GM12891 (cell line): ENCODE measurements around the gene DDX56.

ENCODE experiments used
- DNase-seq: peaks from one replicate; pipeline ENCODE4 v3.0.0; 2011; ENCODE audit warnings: low spot score; ENCODE audit not compliant: insufficient read length
- FAIRE-seq: peaks from 2 replicates; lab custom pipeline; 2011; peaks lifted over from hg19 to GRCh38; lab: Jason Lieb, UNC
- PAX5 ChIP-seq: IDR thresholded peaks from 2 replicates; pipeline ENCODE4 v1.6.1; 2011; ENCODE audit warnings: low read length, moderate library complexity, mild to moderate bottlenecking; ENCODE audit not compliant: insufficient read depth, severe bottlenecking
- POLR2A ChIP-seq: IDR thresholded peaks from 2 replicates; pipeline ENCODE4 v1.6.1; 2011; ENCODE audit warnings: low read depth, low read length, control low read depth
- POLR2AphosphoS5 ChIP-seq: IDR thresholded peaks from 2 replicates; pipeline ENCODE4 v1.6.1; 2011; ENCODE audit warnings: low read depth, low read length, control low read depth
- POU2F2 ChIP-seq: IDR thresholded peaks from 2 replicates; pipeline ENCODE4 v1.6.1; 2011; ENCODE audit warnings: low read depth, mild to moderate bottlenecking, control low read depth, low read length, moderate library complexity
- SPI1 ChIP-seq: IDR thresholded peaks from 2 replicates; pipeline ENCODE4 v1.6.1; 2011; ENCODE audit warnings: low read depth, low read length, control low read depth
- TAF1 ChIP-seq: IDR thresholded peaks from 2 replicates; pipeline ENCODE4 v1.6.1; 2011; ENCODE audit warnings: low read depth, low read length, control low read depth

DDX56 gene

GRCh38 chr7:44547536-44548231 is 26.0 kb downstream of the DDX56 start:
- DNase-seq (no peak), FAIRE-seq (no peak)
- TF ChIP-seq TAF1 (no peak), SPI1 (no peak)

DNA sequence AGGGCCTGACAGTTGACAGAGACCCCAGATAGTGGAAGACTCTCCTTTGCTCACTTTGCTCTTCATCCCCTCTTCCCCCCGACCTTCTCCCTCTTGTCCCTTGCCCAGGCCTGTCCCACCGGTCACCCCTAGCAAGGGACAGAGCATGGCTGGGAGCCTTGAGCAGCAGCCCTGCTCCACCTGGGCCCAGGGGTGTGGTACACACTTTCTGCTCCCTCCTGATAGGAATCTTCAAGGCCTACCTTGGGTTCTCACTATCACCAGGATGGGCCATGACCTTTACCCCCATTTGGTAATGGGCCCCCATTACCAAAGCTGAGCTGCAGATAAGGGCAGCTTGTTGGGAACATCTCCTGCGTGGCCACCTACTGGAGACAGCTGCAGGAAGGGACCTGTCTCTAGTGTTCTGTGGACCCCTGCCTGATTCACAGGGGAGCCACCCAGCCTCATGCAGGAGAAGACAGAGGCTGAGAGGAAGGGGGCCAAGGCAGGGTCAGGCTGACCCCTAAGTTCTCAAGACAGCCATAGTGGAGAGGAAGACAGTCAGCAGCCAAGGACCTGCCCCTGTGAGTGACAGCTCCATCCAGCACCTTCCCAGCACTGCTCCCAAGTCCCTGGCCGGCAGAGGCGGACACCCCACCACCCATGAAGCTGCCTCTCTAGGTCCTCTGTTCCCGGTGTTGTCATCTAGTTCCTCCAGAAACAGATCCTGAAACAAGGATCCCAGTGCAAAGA is 31.7 kb downstream of the DDX56 start:
- TF ChIP-seq POU2F2 = no peak
- no peak for TF ChIP-seq POLR2A
- TF ChIP-seq POLR2AphosphoS5 = no peak
- TF ChIP-seq TAF1 = no peak
- TF ChIP-seq SPI1 = no peak
- no peak for TF ChIP-seq PAX5
- FAIRE-seq = no peak
- no peak for DNase-seq

DNA sequence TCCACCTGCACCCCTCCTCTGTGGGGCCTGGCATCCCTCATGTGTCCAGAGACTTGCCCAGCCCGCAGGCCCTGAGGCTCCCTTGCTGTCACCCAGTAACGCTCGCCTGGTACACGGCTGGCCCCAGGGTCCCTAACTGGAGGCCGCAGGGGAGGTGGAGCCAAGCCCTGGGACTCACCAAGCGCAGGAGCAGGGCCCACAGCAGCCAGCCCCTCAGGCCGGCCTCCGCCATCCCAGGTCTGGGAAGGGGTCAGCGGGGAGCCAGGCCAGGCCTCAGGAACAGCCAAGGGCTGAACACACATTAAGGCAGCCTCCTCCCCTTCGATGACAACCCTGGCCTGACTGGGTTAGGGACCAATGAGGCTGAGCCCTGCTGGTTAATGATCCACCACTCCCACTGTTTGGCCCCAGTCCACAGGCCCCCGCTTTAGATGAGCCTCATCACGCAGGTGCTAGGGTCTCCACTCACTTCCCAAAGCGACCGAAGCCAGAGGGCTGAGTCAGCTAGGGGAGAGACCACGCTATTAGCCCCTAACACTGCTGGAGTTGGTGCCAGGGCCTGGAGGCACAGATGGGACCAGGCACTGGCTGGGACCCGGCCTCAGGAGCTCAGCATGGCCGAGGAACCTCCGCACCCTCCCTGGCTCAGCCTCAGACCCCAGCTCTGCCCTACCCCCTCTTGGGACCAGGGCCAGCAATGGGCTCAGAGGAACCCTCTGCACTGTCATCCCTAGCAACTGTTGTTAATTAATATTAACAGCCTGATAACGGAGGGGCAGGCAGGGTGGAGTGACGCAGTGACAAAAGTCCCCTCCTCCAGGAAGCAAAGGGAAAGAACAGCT is 32.5 kb downstream of the DDX56 start, which contains the start of gene NPC1L1:
Gene NPC1L1, minus strand, starts transcription at position 303 of the 842 bp plus-strand sequence. Its CDS starts 71 bp downstream, at position 232.
- DNase-seq (no peak), FAIRE-seq (no peak)
- no peak for TF ChIP-seq SPI1
- TF ChIP-seq PAX5 = no peak
- no peak for TF ChIP-seq POU2F2
- no peak for TF ChIP-seq TAF1
- no peak for TF ChIP-seq POLR2AphosphoS5
- no peak for TF ChIP-seq POLR2A

GRCh38 chr7:44540592-44541027 is 33.1 kb downstream of the DDX56 start:
- no peak for TF ChIP-seq POLR2AphosphoS5
- TF ChIP-seq TAF1 = no peak
- no peak for TF ChIP-seq SPI1
- TF ChIP-seq POU2F2 = no peak
- no peak for TF ChIP-seq PAX5
- TF ChIP-seq POLR2A = no peak
- no peak for FAIRE-seq
- no peak for DNase-seq

GRCh38 chr7:44539669-44540506 is 33.8 kb downstream of the DDX56 start:
- DNase-seq (no peak), FAIRE-seq (no peak)
- TF ChIP-seq POU2F2 (no peak), POLR2A (no peak), SPI1 (no peak), POLR2AphosphoS5 (no peak), TAF1 (no peak), PAX5 (no peak)

DNA sequence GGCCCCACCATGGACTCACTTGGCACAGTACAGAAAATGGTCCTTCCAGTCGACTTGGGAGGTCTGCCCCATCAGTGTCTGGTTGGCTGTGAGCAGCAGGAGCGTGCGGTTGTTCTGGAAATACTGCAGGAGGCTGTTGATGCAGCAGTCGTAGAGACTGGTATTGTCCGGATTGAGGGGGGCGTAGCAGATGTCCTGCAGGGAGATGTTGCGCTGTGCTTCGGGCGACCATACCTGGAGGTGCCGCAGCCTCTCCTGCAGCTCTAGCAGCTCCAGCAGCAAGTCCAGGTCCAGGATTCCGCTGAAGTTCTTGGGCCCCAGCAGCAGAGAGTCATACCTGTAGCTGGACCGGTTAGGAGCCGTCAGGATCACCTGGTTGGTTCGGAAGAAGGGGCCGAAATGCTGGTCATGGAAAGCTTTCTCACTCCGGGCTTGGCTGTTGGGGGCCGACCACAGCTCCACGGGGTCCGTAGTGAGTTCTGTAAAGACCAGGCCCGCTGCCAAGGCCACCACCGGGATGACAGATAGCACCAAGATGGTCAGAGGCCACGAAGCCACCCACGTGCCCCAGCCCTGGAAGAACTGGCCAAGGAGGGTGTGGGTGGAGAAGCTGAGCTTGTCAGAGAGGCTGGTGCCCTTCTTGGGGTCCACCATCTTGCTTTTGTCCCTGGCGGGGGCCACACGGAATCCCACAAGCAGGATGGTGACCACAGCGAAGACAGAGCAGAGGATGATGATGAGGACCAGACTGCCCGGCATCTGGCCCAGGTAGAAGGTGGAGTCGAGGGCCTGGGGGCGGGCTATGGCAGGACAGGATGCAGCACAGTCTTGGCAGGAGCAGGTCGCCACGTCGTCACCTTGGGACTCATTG is 34.7 kb downstream of the DDX56 start:
- no peak for DNase-seq
- TF ChIP-seq POLR2A (no peak), TAF1 (no peak), POU2F2 (no peak), PAX5 (no peak), SPI1 (no peak), POLR2AphosphoS5 (no peak)

GRCh38 chr7:44538093-44538797 is 35.5 kb downstream of the DDX56 start:
- FAIRE-seq = no peak
- no peak for DNase-seq
- TF ChIP-seq POLR2A (no peak), POLR2AphosphoS5 (no peak), SPI1 (no peak), POU2F2 (no peak), PAX5 (no peak), TAF1 (no peak)

More for the DNA sequence above, 34.7 kb downstream of the DDX56 start:
- no peak for FAIRE-seq

DNA sequence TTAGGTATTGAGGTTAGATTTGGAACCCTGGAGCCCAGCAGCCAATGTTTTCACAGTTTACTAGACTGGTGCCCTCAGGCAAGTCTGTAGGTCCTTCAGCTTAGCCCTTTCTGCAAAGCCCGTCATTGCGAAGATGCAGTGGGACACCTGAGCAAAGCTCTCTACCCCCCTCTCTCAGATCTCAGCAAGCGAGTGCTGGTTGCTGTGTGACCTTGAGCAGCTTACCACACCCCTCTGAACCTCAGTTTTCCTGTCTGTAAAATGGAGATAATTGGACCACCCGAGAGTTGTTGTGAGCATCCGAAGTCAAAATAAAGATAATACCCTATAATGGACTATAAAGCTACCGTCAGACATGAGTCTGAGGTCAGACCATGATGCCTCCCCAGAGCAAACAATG is 36.3 kb downstream of the DDX56 start:
- TF ChIP-seq POU2F2 = no peak
- TF ChIP-seq POLR2AphosphoS5 = no peak
- TF ChIP-seq PAX5 = no peak
- no peak for TF ChIP-seq POLR2A
- no peak for TF ChIP-seq TAF1
- no peak for TF ChIP-seq SPI1
- DNase-seq (no peak), FAIRE-seq (no peak)
